Activated B cell treated with CpG ODN at 0.5 μM for 24 hours (primary cell): ENCODE results near the gene C2orf76. TPM values are rescaled to one million over a fixed set of nuclear protein-coding genes. Genes with fewer than 3 reads are reported as not detected.
A peak's percentile ranks its signal among the peaks of the same experiment; 100 is the strongest.

Source experiments
- ATAC-seq: fragments of 200-7000 bp; cut with Tn5 transposase; one replicate; pipeline ENCODE4 v1.10.0; 2021; ENCODE audit warnings: low read depth, mild to moderate bottlenecking, moderate library complexity
- CTCF ChIA-PET: fragments of 350-600 bp; sonication (Branson Sonifier 250); formaldehyde crosslinking; loops from one replicate; lab custom pipeline; 2021; ENCODE audit warnings: antibody characterized with exemption; lab: Charles Lee
- POLR2A ChIA-PET: fragments of 350-600 bp; sonication (Branson Sonifier 250); formaldehyde crosslinking; loops from one replicate; lab custom pipeline; 2021; ENCODE audit warnings: antibody characterized with exemption; lab: Charles Lee
- DNase-seq: peaks from one replicate; pipeline ENCODE4 v3.0.0; 2022
- H3K27ac Mint-ChIP-seq: one replicate; pipeline ENCODE4 v1.8.0; 2020; ENCODE audit warnings: mixed read lengths
- H3K27me3 Mint-ChIP-seq: one replicate; pipeline ENCODE4 v1.8.0; 2021; ENCODE audit warnings: mixed read lengths
- H3K36me3 Mint-ChIP-seq: one replicate; pipeline ENCODE4 v1.8.0; 2021; ENCODE audit warnings: low read depth, mixed read lengths
- H3K4me1 Mint-ChIP-seq: one replicate; pipeline ENCODE4 v1.8.0; 2021; ENCODE audit warnings: mixed read lengths
- H3K4me3 Mint-ChIP-seq: one replicate; pipeline ENCODE4 v1.8.0; 2020; ENCODE audit warnings: mild to moderate bottlenecking, mixed read lengths
- H3K9me3 Mint-ChIP-seq: one replicate; pipeline ENCODE4 v1.8.0; 2020; ENCODE audit warnings: mixed read lengths
- intact Hi-C: fragments of 100-400 bp; cut with micrococcal nuclease; formaldehyde crosslinking; loops from one replicate; pipeline ENCODE4 v1.15.1; 2024
- total RNA-seq: library from RNA; stranded (reverse); gene quantifications from 2 replicates; pipeline ENCODE4 v1.2.3, GENCODE V29; 2022
- TF ChIP-seq, protein P1 (sequence below): fragments of 200-600 bp; IDR thresholded peaks from one replicate; pipeline ENCODE4 v1.8.0; 2022; ENCODE audit warnings: antibody characterized with exemption, mild to moderate bottlenecking

Gene C2orf76
- total RNA-seq, 1 donor from 2014 or later: 11.0 TPM

DNA sequence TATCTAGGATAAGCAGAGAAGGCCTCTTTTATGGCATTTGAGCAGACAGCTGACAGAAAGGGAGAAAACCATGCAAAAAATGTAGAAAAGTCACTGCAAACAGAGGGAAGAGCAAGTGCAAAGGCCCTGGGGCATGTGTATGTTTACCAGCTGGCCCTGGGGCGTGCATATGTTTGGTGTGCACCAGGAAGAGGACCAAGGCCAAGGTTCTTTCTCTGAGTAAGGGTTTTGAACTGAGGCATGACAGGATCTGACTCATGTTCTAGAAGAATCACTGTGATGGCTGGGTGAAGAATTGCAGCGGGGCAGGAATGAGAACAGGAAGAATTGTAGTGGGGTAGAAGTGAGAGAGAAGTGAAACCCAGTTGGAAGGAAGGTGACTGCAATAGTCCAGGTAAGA lies 73.4 kb downstream of the C2orf76 start:
- TF ChIP-seq, protein P1, sequence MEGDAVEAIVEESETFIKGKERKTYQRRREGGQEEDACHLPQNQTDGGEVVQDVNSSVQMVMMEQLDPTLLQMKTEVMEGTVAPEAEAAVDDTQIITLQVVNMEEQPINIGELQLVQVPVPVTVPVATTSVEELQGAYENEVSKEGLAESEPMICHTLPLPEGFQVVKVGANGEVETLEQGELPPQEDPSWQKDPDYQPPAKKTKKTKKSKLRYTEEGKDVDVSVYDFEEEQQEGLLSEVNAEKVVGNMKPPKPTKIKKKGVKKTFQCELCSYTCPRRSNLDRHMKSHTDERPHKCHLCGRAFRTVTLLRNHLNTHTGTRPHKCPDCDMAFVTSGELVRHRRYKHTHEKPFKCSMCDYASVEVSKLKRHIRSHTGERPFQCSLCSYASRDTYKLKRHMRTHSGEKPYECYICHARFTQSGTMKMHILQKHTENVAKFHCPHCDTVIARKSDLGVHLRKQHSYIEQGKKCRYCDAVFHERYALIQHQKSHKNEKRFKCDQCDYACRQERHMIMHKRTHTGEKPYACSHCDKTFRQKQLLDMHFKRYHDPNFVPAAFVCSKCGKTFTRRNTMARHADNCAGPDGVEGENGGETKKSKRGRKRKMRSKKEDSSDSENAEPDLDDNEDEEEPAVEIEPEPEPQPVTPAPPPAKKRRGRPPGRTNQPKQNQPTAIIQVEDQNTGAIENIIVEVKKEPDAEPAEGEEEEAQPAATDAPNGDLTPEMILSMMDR: no peak
- DNase-seq (no peak), ATAC-seq (no peak)
- POLR2A ChIA-PET: no interaction called here
- Mint-ChIP-seq H3K4me3 (no peak overlapping the region), H3K36me3 (no peaks in the 10 kb centered on the region), H3K4me1 (peaks cover 3% of the 10 kb centered on the region), H3K27ac (no peak overlapping the region), H3K9me3 (no peaks in the 10 kb centered on the region), H3K27me3 (no peaks in the 10 kb centered on the region)
- intact Hi-C loops: no loop called here
- CTCF ChIA-PET: no interaction called here

DNA sequence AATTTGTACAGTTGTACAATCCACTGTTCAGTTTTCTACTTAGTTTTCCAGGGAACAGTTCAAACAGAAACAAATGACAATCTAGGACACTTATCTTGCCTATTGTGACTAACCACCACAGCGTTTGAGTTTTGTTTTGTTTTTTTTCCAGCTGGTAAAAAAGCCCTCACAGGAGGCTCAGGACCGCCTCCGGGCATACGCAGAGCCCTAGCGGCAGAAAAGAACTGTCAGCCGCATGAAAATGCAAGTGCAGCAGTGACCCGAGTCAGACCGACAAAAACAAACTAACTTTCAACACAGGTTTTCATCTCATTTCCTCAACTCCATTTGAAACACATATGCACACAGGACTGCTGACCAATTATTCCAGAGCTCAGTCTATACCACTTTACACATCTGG lies 74.4 kb downstream of the C2orf76 start:
- POLR2A ChIA-PET: no interaction called here
- DNase-seq: no peak
- no peaks in the 10 kb centered on the region for H3K36me3 Mint-ChIP-seq
- intact Hi-C loops: no loop called here
- no peak overlapping the region for H3K4me3 Mint-ChIP-seq
- ATAC-seq: no peak
- CTCF ChIA-PET: interaction anchor here (2.1 to 3.9 kb wide), 2 partner anchors 9 to 410 kb away, joined by 10 to 29 read pairs; no protein-coding TSS in a partner anchor
- H3K9me3 Mint-ChIP-seq: no peaks in the 10 kb centered on the region
- no peak overlapping the region for H3K27ac Mint-ChIP-seq
- TF ChIP-seq, protein P1: no peak
- H3K27me3 Mint-ChIP-seq: no peaks in the 10 kb centered on the region
- peaks cover 3% of the 10 kb centered on the region for H3K4me1 Mint-ChIP-seq

DNA sequence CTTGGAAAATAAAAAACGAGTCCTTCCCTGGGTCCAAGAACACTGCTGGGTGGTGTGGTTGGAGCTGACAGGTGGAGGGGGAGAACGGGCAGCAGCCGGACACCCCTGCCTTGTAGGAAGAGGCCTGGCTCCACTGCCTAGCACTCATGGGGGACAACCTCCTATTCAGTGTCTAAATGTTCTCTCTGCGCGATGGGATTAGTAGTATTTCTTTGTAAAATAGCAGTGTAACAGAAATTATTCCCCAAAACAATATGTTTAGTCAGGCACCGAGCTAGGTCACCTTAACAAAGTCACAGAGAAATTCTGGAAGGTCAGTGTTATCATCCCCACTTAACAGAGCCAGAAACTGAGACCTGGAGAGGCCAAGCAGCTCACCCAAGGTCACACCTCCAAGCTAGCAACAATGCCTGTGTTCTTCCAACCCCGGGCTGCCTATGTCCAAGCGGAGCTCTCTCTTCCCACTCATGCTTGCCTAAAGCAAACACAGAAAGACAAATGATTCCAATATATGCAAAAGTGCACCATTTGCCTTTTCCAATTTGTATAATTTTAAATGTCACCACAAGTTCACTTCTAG lies 75.0 kb downstream of the C2orf76 start:
- ATAC-seq (no peak), DNase-seq (no peak)
- Mint-ChIP-seq H3K4me1 (peaks cover 3% of the 10 kb centered on the region), H3K36me3 (no peaks in the 10 kb centered on the region), H3K27ac (no peak overlapping the region), H3K4me3 (no peak overlapping the region), H3K9me3 (no peaks in the 10 kb centered on the region), H3K27me3 (no peaks in the 10 kb centered on the region)
- intact Hi-C loops: loop anchor here (1.0 to 2.0 kb wide), 2 partner anchors 410 to 1069 kb away; no protein-coding TSS in a partner anchor
- ChIA-PET POLR2A (no interaction called here), CTCF (interaction anchor here (1.0 to 3.9 kb wide), 3 partner anchors 9 to 409 kb away, joined by 3 to 29 read pairs (median 10); no protein-coding TSS in a partner anchor)
- TF ChIP-seq, protein P1: no peak

DNA sequence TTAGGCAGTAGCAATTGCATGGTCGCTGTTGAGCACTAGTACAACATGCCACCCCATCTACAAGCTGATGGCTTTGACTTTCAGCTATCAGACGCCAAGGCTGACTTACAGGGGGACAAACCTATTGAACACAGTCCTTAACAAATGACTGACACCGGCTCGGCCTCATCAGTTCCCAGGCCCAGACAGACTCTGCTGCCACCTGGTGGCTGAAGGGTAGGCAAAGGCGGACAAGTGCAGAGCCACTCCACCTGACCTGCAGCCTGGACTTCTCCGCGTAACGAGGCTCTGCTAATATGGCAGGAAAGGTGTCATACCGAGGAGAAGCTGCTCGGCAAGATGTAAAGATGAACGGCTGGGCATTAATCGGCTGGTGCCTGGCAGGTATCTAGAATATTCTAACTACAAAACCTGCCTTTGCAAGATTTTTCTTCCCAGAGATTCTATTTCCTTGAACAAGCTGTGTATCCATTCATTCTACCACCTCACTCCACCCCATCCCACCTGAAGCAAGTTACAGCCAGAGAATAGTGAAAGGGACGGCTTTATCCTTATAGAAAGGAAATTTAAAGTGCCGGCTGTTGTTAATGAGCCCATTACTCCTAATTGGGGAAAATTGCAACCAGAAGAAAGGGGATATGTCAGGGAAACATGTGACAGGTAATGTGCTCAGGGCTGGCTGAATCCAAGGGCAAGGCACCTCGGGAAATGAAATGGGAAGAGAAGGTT lies 75.6 kb downstream of the C2orf76 start:
- Mint-ChIP-seq H3K36me3 (no peaks in the 10 kb centered on the region), H3K4me3 (no peak overlapping the region), H3K4me1 (peaks cover 3% of the 10 kb centered on the region), H3K9me3 (no peaks in the 10 kb centered on the region), H3K27ac (no peak overlapping the region), H3K27me3 (no peaks in the 10 kb centered on the region)
- TF ChIP-seq, protein P1: peak; percentile 30
- ChIA-PET CTCF (interaction anchor here (1.0 to 3.9 kb wide), 3 partner anchors 10 to 409 kb away, joined by 3 to 29 read pairs (median 10); no protein-coding TSS in a partner anchor), POLR2A (no interaction called here)
- ATAC-seq (peak; percentile 75), DNase-seq (peak; percentile 37)
- intact Hi-C loops: loop anchor here (1.0 to 2.0 kb wide), 2 partner anchors 410 to 1068 kb away; no protein-coding TSS in a partner anchor

DNA sequence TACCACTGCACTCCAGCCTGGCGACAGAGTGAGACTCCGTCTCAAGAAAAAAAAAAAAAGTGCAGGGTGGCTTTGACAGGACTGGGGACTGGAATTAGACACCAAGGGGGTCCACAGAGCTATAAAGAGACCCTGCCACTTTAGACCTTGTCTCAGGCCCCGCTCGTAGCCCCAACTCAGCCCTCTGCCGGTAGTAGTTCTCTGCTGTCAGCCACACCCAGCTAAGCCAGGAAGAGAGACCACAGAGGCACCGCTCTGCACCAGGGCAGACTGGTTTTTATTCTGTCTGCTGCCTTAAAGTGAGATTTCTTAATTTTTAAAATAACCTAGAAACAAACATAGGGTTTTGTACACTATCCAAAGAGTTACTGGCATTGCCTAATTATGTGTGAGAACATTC lies 77.0 kb downstream of the C2orf76 start:
- TF ChIP-seq, protein P1: no peak

More for the DNA sequence above, 77.0 kb downstream of the C2orf76 start:
- ChIA-PET POLR2A (no interaction called here), CTCF (interaction anchor here (3.9 kb wide), 1 partner anchor 407 kb away, joined by 29 read pairs; no protein-coding TSS in a partner anchor)
- ATAC-seq (no peak), DNase-seq (no peak)
- Mint-ChIP-seq H3K9me3 (no peaks in the 10 kb centered on the region), H3K4me3 (no peak overlapping the region), H3K27me3 (no peaks in the 10 kb centered on the region), H3K36me3 (no peaks in the 10 kb centered on the region), H3K27ac (no peak overlapping the region), H3K4me1 (peaks cover 3% of the 10 kb centered on the region)
- intact Hi-C loops: loop anchor here (2.0 kb wide), 1 partner anchor 1067 kb away; no protein-coding TSS in a partner anchor
